Colonic mucosa (tissue), 4 donors: Measurements from ENCODE around the gene SPECC1L. TPM values are rescaled to one million over a fixed set of nuclear protein-coding genes. Genes with fewer than 3 reads are reported as not detected.

Experiments
- DNase-seq: peaks from one replicate; pipeline ENCODE4 v3.0.0-alpha.2; 2020
- H3K27ac ChIP-seq: fragments of 200-600 bp; one replicate; pipeline ENCODE4 v1.8.0; 2021
- H3K27me3 ChIP-seq: fragments of 200-600 bp; one replicate; pipeline ENCODE4 v1.8.0; 2021
- H3K36me3 ChIP-seq: fragments of 200-600 bp; one replicate; pipeline ENCODE4 v1.8.0; 2021
- H3K4me1 ChIP-seq: fragments of 200-600 bp; one replicate; pipeline ENCODE4 v1.8.0; 2021; ENCODE audit warnings: mild to moderate bottlenecking
- H3K4me3 ChIP-seq: fragments of 200-600 bp; one replicate; pipeline ENCODE4 v1.8.0; 2021
- H3K9ac ChIP-seq, 2 donors: one replicate each; pipeline ENCODE4 v1.7.0; 2013; ENCODE audit warnings: control low read depth in 2 of 2, low read depth in 2 of 2, low read length in 2 of 2
- H3K9me3 ChIP-seq: fragments of 200-600 bp; one replicate; pipeline ENCODE4 v1.8.0; 2021
- CTCF ChIP-seq: fragments of 200-600 bp; IDR thresholded peaks from one replicate; pipeline ENCODE4 v1.8.0; 2022; ENCODE audit warnings: antibody characterized with exemption, mild to moderate bottlenecking
- intact Hi-C: fragments of 100-400 bp; cut with DNase I; formaldehyde crosslinking; loops from one replicate; pipeline ENCODE4 v1.14.1; 2022
- total RNA-seq, 2 donors: library from RNA; stranded (reverse); fragmentation: NEBNext Ultra II Directional in 1 of 2; extraction: Animal tissue kit (Norgen Biotek cat#: 25700) in 1 of 2; gene quantifications; one replicate each; pipeline ENCODE4 v1.2.1, GENCODE V29; 2021
- donor health status: healthy.
- donor health status: DM: no; HTN: no; CAD: no.
- donor health status: DM: no; HTN: no; CAD: no.

SPECC1L gene
- total RNA-seq: 10 to 100 TPM; 45.3 to 55.3 TPM

- no peaks in the 10 kb centered on the region for H3K4me1 ChIP-seq
- H3K4me3 ChIP-seq: peak within 1 kb of the TSS; percentile 88
- no peak for TF ChIP-seq CTCF
- DNase-seq: peak; percentile 90
- no peaks in the 10 kb centered on the region for H3K36me3 ChIP-seq
- intact Hi-C loops: no loop called here
- H3K9me3 ChIP-seq: no peaks in the 10 kb centered on the region
- peak within 1 kb of the TSS; percentile 97 for H3K27ac ChIP-seq
- H3K9ac ChIP-seq: peak within 1 kb of the TSS; percentile 97 to 99
- H3K27me3 ChIP-seq: no peaks in the 10 kb centered on the region
These were observed at the start of gene SPECC1L for GRCh38 chr22:24270556-24271385. Gene SPECC1L, plus strand, starts transcription at chr22:24270831. Its CDS starts 31,401 bp downstream, at chr22:24302232.

GRCh38 chr22:24224468-24224867 is 46.2 kb upstream of the SPECC1L start:
- no peaks in the 10 kb centered on the region for H3K36me3 ChIP-seq

GRCh38 chr22:24225044-24225601 is 45.5 kb upstream of the SPECC1L start:
- Histone ChIP-seq H3K4me1 (no peaks in the 10 kb centered on the region), H3K4me3 (no peak overlapping the region), H3K9ac (no peak overlapping the region), H3K9me3 (no peaks in the 10 kb centered on the region), H3K36me3 (no peaks in the 10 kb centered on the region), H3K27me3 (no peaks in the 10 kb centered on the region), H3K27ac (no peak overlapping the region)
- no peak for TF ChIP-seq CTCF
- intact Hi-C loops: no loop called here
- no peak for DNase-seq

More at GRCh38 chr22:24224468-24224867, 46.2 kb upstream of the SPECC1L start:
- DNase-seq: no peak
- intact Hi-C loops: no loop called here
- Histone ChIP-seq H3K27ac (no peak overlapping the region), H3K9ac (no peak overlapping the region), H3K4me1 (no peaks in the 10 kb centered on the region), H3K27me3 (no peaks in the 10 kb centered on the region), H3K9me3 (no peaks in the 10 kb centered on the region), H3K4me3 (no peak overlapping the region)
- no peak for TF ChIP-seq CTCF

- Histone ChIP-seq H3K27ac (no peak overlapping the region), H3K9me3 (no peaks in the 10 kb centered on the region), H3K9ac (no peak overlapping the region), H3K4me1 (no peaks in the 10 kb centered on the region), H3K4me3 (no peak overlapping the region), H3K27me3 (no peaks in the 10 kb centered on the region), H3K36me3 (no peaks in the 10 kb centered on the region)
- intact Hi-C loops: no loop called here
- DNase-seq: no peak
- no peak for TF ChIP-seq CTCF
These were observed 44.7 kb upstream of the SPECC1L start for GRCh38 chr22:24225951-24226350.

GRCh38 chr22:24230911-24231656 is 39.5 kb upstream of the SPECC1L start:
- Histone ChIP-seq H3K9ac (no peak overlapping the region), H3K27ac (no peak overlapping the region), H3K36me3 (no peaks in the 10 kb centered on the region), H3K4me3 (no peak overlapping the region), H3K9me3 (no peaks in the 10 kb centered on the region), H3K4me1 (no peaks in the 10 kb centered on the region), H3K27me3 (no peaks in the 10 kb centered on the region)
- intact Hi-C loops: loop anchor here (5.0 kb wide), 1 partner anchor 39 kb away; no protein-coding TSS in a partner anchor
- peak; percentile 60 for DNase-seq
- peak; percentile 37 for TF ChIP-seq CTCF
